Measurements from ENCODE around the gene CCDC188. TPM values are rescaled to one million over a fixed set of nuclear protein-coding genes. Genes with fewer than 3 reads are reported as not detected.
A peak's percentile ranks its signal among the peaks of the same experiment; 100 is the strongest.

Gene CCDC188
- total RNA-seq, 1 experiment from 2014 or later, result not detected

GRCh38 chr22:20112623-20113511, 38.0 kb downstream of the CCDC188 start:
- Mint-ChIP-seq H3K27ac (no peak overlapping the region), H3K36me3 (peaks cover 30% of the 10 kb centered on the region), H3K4me3 (no peak overlapping the region), H3K9me3 (no peaks in the 10 kb centered on the region), H3K27me3 (ENCODE audit: low read depth) (no peaks in the 10 kb centered on the region), H3K4me1 (no peaks in the 10 kb centered on the region; the same call in 1 of the 2 replicates)
- DNase-seq (ENCODE audit: low spot score) (no peak), ATAC-seq (no peak)
- ChIA-PET POLR2A (interaction anchor here (0.6 kb wide), 1 partner anchor 389 kb away, joined by 3 read pairs; no protein-coding TSS in a partner anchor), CTCF (interaction anchor here (1.3 kb wide), 1 partner anchor 12 kb away, joined by 5 read pairs; no protein-coding TSS in a partner anchor)
- TF ChIP-seq, protein P1, sequence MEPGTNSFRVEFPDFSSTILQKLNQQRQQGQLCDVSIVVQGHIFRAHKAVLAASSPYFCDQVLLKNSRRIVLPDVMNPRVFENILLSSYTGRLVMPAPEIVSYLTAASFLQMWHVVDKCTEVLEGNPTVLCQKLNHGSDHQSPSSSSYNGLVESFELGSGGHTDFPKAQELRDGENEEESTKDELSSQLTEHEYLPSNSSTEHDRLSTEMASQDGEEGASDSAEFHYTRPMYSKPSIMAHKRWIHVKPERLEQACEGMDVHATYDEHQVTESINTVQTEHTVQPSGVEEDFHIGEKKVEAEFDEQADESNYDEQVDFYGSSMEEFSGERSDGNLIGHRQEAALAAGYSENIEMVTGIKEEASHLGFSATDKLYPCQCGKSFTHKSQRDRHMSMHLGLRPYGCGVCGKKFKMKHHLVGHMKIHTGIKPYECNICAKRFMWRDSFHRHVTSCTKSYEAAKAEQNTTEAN (CRISPR knock-in tag; IDR thresholded peaks at IDR 0.05), result no peak
- TF ChIP-seq ZNF532 (CRISPR knock-in tag; IDR thresholded peaks at IDR 0.05; ENCODE audit: borderline replicate concordance), result no peak
- TF ChIP-seq HMGA2 (CRISPR knock-in tag; IDR thresholded peaks at IDR 0.05), result no peak
- TF ChIP-seq ZNF317 (CRISPR knock-in tag; IDR thresholded peaks at IDR 0.05; ENCODE audit: borderline replicate concordance, low read depth), result no peak
- TF ChIP-seq NFATC4 (CRISPR knock-in tag; IDR thresholded peaks at IDR 0.05), result no peak
- no peak for TF ChIP-seq GTF2I (CRISPR knock-in tag; conservative IDR thresholded peaks at IDR 0.05)
- no peak for TF ChIP-seq ZNF121 (CRISPR knock-in tag; IDR thresholded peaks at IDR 0.05)
- TF ChIP-seq, protein P2, sequence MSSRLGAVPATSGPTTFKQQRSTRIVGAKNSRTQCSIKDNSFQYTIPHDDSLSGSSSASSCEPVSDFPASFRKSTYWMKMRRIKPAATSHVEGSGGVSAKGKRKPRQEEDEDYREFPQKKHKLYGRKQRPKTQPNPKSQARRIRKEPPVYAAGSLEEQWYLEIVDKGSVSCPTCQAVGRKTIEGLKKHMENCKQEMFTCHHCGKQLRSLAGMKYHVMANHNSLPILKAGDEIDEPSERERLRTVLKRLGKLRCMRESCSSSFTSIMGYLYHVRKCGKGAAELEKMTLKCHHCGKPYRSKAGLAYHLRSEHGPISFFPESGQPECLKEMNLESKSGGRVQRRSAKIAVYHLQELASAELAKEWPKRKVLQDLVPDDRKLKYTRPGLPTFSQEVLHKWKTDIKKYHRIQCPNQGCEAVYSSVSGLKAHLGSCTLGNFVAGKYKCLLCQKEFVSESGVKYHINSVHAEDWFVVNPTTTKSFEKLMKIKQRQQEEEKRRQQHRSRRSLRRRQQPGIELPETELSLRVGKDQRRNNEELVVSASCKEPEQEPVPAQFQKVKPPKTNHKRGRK (CRISPR knock-in tag; IDR thresholded peaks at IDR 0.05; ENCODE audit: borderline replicate concordance), result no peak
- TF ChIP-seq PRRX2 (CRISPR knock-in tag; IDR thresholded peaks at IDR 0.05), result no peak
- no peak for TF ChIP-seq ZNF423 (CRISPR knock-in tag; IDR thresholded peaks at IDR 0.05)

DNA sequence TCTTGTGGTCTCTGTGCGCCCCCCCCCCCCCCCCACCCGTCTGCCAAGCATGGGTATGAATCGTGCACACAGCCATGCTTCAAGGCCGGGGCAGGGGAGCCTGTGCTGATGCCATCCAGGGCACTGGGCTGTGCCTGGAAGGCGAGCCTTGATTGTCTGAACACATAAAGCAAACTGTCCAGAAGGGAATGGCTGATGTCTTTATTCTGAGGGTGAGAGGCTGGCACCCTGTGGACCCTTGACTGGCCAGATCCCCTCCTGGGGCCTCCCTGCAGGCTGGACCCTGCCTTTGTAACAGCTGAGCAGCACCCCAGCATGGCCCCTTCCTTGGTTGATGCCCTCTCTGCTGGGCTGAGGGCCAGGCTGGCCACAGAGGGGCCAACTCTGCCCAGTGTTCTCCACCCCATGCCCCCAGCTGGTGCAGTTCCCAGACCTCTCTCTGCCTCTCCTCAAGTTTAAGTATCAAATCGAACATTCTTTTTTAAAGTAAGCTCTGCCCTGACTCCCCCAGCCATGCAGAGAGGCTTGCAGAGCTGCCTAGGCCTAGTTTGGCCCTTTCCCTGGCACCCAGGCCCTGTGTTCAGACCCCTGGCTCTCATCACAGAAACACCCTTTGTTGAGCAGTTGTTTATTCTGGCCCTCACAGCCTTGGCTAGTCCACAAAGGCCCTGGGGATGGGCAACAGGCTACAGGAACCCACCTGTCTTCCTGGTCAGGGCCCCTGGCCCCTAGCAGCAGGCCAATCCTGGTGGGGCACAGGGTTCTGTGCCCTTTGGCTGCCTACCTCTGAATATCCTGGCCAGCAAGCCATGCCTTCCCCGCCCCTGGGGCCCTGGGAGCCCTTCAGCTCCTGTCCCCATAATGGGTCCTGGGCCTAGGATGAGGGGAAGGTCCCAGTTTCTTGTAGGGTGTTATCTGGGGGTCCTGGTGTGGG, 38.9 kb downstream of the CCDC188 start:
- DNase-seq (ENCODE audit: low spot score) (no peak), ATAC-seq (no peak)
- TF ChIP-seq ZNF138 (CRISPR knock-in tag; conservative IDR thresholded peaks at IDR 0.05), result no peak
- TF ChIP-seq ETV6 (CRISPR knock-in tag; IDR thresholded peaks at IDR 0.05), result no peak
- no peak; the same call in 1 of the 2 replicates for TF ChIP-seq SP1 (CRISPR knock-in tag; conservative IDR thresholded peaks at IDR 0.05)
- no peak for TF ChIP-seq ZNF396 (CRISPR knock-in tag; IDR thresholded peaks at IDR 0.05; ENCODE audit: borderline replicate concordance)
- TF ChIP-seq ATF1 (CRISPR knock-in tag; IDR thresholded peaks at IDR 0.05), result 0 out of 2 replicates have a peak, but pooled peaks have one; percentile 49
- Mint-ChIP-seq H3K4me1 (no peaks in the 10 kb centered on the region; the same call in 1 of the 2 replicates), H3K9me3 (no peaks in the 10 kb centered on the region), H3K27me3 (ENCODE audit: low read depth) (no peaks in the 10 kb centered on the region), H3K36me3 (peaks cover 39% of the 10 kb centered on the region), H3K4me3 (no peak overlapping the region), H3K27ac (peak overlapping the region; percentile 77)
- ChIA-PET CTCF (interaction anchor here (1.4 kb wide), 1 partner anchor 18 kb away, joined by 5 read pairs; no protein-coding TSS in a partner anchor), POLR2A (no interaction called here)

Data from WTC11 (cell line).